ENCODE data around the gene CDC37. TPM values are rescaled to one million over a fixed set of nuclear protein-coding genes. Genes with fewer than 3 reads are reported as not detected.
A peak's percentile ranks its signal among the peaks of the same experiment; 100 is the strongest.

CDC37 gene
- total and polyA plus RNA-seq, 2 of the 4 experiments (the other 2 are of a cell fraction) = 209 to 650 TPM

DNA sequence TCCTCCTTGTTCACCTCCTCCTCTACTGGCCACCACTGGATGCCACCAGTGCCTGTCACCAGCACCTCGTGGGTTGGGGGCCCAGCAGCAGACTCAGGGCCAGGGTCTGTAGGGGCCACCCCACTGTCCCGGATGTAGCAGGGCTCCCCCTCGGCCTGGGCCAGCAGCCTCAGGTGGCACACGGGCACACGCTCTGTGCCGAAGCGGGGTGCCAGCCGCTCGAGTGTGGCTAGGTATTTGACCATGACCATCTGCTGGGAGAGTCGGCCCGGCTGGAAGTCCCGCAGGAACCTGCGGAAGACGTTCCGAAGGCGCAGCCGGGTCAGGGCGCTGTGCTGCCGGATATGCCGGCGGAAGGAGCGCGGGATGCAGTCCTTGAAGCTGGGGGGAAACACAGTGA, 37.8 kb downstream of the CDC37 start:
- no peak overlapping the region for H3K23ac ChIP-seq (ENCODE audit: low read depth, low read length)
- TF ChIP-seq CHD1 (IDR thresholded peaks at IDR 0.05; ENCODE audit: low read depth, low read length) (no peak), MAFK (IDR thresholded peaks at IDR 0.05; ENCODE audit: low read depth, low read length) (no peak), FOS (IDR thresholded peaks at IDR 0.05; ENCODE audit: low read depth, low read length) (no peak), RFX5 (IDR thresholded peaks at IDR 0.05; ENCODE audit: low read depth, low read length) (no peak), BHLHE40 (IDR thresholded peaks at IDR 0.05; ENCODE audit: low read depth, low read length) (no peak), MAZ (IDR thresholded peaks at IDR 0.05; ENCODE audit: borderline replicate concordance, low read depth, low read length) (no peak), SMC3 (IDR thresholded peaks at IDR 0.05; ENCODE audit: low read depth, low read length) (no peak), MXI1 (IDR thresholded peaks at IDR 0.05; ENCODE audit: borderline replicate concordance, low read depth, low read length) (no peak), POLR2A (IDR thresholded peaks at IDR 0.05; ENCODE audit: low read depth, low read length) (no peak), NFE2L2 (IDR thresholded peaks at IDR 0.05; ENCODE audit: low read depth, low read length) (no peak)
- TF ChIP-seq, protein P1, sequence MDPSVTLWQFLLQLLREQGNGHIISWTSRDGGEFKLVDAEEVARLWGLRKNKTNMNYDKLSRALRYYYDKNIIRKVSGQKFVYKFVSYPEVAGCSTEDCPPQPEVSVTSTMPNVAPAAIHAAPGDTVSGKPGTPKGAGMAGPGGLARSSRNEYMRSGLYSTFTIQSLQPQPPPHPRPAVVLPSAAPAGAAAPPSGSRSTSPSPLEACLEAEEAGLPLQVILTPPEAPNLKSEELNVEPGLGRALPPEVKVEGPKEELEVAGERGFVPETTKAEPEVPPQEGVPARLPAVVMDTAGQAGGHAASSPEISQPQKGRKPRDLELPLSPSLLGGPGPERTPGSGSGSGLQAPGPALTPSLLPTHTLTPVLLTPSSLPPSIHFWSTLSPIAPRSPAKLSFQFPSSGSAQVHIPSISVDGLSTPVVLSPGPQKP (IDR thresholded peaks at IDR 0.05; ENCODE audit: borderline replicate concordance, low read depth, low read length) = no peak
- TF ChIP-seq, protein P2, sequence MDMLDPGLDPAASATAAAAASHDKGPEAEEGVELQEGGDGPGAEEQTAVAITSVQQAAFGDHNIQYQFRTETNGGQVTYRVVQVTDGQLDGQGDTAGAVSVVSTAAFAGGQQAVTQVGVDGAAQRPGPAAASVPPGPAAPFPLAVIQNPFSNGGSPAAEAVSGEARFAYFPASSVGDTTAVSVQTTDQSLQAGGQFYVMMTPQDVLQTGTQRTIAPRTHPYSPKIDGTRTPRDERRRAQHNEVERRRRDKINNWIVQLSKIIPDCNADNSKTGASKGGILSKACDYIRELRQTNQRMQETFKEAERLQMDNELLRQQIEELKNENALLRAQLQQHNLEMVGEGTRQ (IDR thresholded peaks at IDR 0.05; ENCODE audit: low read depth, low read length) = no peak
- TF ChIP-seq, protein P3, sequence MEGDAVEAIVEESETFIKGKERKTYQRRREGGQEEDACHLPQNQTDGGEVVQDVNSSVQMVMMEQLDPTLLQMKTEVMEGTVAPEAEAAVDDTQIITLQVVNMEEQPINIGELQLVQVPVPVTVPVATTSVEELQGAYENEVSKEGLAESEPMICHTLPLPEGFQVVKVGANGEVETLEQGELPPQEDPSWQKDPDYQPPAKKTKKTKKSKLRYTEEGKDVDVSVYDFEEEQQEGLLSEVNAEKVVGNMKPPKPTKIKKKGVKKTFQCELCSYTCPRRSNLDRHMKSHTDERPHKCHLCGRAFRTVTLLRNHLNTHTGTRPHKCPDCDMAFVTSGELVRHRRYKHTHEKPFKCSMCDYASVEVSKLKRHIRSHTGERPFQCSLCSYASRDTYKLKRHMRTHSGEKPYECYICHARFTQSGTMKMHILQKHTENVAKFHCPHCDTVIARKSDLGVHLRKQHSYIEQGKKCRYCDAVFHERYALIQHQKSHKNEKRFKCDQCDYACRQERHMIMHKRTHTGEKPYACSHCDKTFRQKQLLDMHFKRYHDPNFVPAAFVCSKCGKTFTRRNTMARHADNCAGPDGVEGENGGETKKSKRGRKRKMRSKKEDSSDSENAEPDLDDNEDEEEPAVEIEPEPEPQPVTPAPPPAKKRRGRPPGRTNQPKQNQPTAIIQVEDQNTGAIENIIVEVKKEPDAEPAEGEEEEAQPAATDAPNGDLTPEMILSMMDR (conservative IDR thresholded peaks at IDR 0.05; ENCODE audit: low read depth, low read length) = no peak
- no peak overlapping the region for H4K5ac ChIP-seq (ENCODE audit: low read depth, low read length)
- peaks cover 9% of the 10 kb centered on the region for H4K20me1 ChIP-seq (ENCODE audit: insufficient read depth, low read length)
- H3K79me1 ChIP-seq (ENCODE audit: low read depth in 1 of 2, low read length in 2 of 2) = peaks cover 0 to 13% of the 10 kb centered on the region in 2 experiments; a peak in 1 of 4 replicates
- no peak overlapping the region for H3K4me2 ChIP-seq (ENCODE audit: low read depth, low read length)
- no peak overlapping the region for H3K4me3 ChIP-seq (ENCODE audit: insufficient read depth, low read depth, low read length)
- BruUV-seq (replicated peaks) = TSS peak; percentile 62
- DNase-seq = no peak
- CTCF ChIA-PET = no interaction called here
- H4K91ac ChIP-seq (ENCODE audit: insufficient read depth, low read depth, low read length) = no peak overlapping the region
- no peak overlapping the region for H2AK5ac ChIP-seq (ENCODE audit: low read depth, low read length)
- H3K4me1 ChIP-seq (ENCODE audit: control insufficient read depth, insufficient read depth, low read length) = no peaks in the 10 kb centered on the region
- intact Hi-C loops (cut with micrococcal nuclease) (no loop called here), dilution Hi-C loops (cut with HindIII; ENCODE audit: low sequenced_read_pairs, unreplicated experiment) (no loop called here), in situ Hi-C loops (cut with MboI; ENCODE audit: low sequenced_read_pairs) (no loop called here)
- no peaks in the 10 kb centered on the region for H3K9me1 ChIP-seq (ENCODE audit: insufficient read depth, low read length)
- no peak overlapping the region for H3K56ac ChIP-seq (ENCODE audit: extremely low read depth, insufficient read depth, low read length)
- no peak overlapping the region for H3K27ac ChIP-seq (ENCODE audit: insufficient read depth, low read length)
- no peak overlapping the region for H3K9ac ChIP-seq (ENCODE audit: low read depth, low read length)
- no peak overlapping the region for H2BK15ac ChIP-seq (ENCODE audit: low read depth, low read length)
- H3K18ac ChIP-seq (ENCODE audit: low read depth, low read length) = no peak overlapping the region
- H3K27me3 ChIP-seq (ENCODE audit: control insufficient read depth, insufficient read depth, low read length) = no peaks in the 10 kb centered on the region
- no peak overlapping the region for H2AK9ac ChIP-seq (replicated peaks; ENCODE audit: low read depth, low read length, poor library complexity)
- no peak overlapping the region for H3K14ac ChIP-seq (replicated peaks; ENCODE audit: low read depth, low read length)
- no peak overlapping the region for H2BK20ac ChIP-seq (ENCODE audit: low read depth, low read length)
- H3K4ac ChIP-seq (ENCODE audit: low read depth, low read length) = no peak overlapping the region
- no peak overlapping the region for H2AFZ ChIP-seq (replicated peaks; ENCODE audit: low read length, poor library complexity)
- H2BK120ac ChIP-seq (ENCODE audit: low read depth, low read length) = no peak overlapping the region
- peaks cover 76% of the 10 kb centered on the region for H3K36me3 ChIP-seq (ENCODE audit: control insufficient read depth, insufficient read depth, low read length)
- no peaks in the 10 kb centered on the region for H3K9me3 ChIP-seq (ENCODE audit: control insufficient read depth, insufficient read depth, low read length)
- H4K8ac ChIP-seq (ENCODE audit: low read depth in 2 of 2, low read length in 2 of 2) = no peak overlapping the region
- no peak for ATAC-seq (ENCODE audit: low read depth)
- POLR2A ChIA-PET (ENCODE audit: unreplicated experiment) = no interaction called here
- WGBS, 2 experiments (ENCODE audit: extremely low coverage in 2 of 2, insufficient read length in 1 of 2) = 98% methylated on average over 19 of the region's 23 CpGs; no CpG with 5 or more reads in 1 of the 2 experiments
- H2BK5ac ChIP-seq (ENCODE audit: low read depth, low read length, poor library complexity, severe bottlenecking) = no peak overlapping the region

Data from IMR-90 (cell line).